ENCODE measurements around the gene DPEP2NB.
"Not testable (repeated sequence)": the region's sequence is repeated elsewhere in the genome, so short reads cannot be mapped to it uniquely, and the experiment has no call there.

Gene DPEP2NB

GRCh38 chr16:68013440-68013839, 2.3 kb downstream of the DPEP2NB start:
- DNase-seq (ENCODE audit: low read depth in 2 of 2) = no peak

GRCh38 chr16:68009872-68010271, 5.8 kb downstream of the DPEP2NB start:
- not testable (repeated sequence) for DNase-seq (ENCODE audit: low read depth in 2 of 2)

- no peak for DNase-seq (ENCODE audit: low read depth in 2 of 2)
Observed at GRCh38 chr16:68009157-68009735, 6.5 kb downstream of the DPEP2NB start.

GRCh38 chr16:68005786-68006286, 9.9 kb downstream of the DPEP2NB start:
- no peak for DNase-seq (ENCODE audit: low read depth in 2 of 2)

- no peak for DNase-seq (ENCODE audit: low read depth in 2 of 2)
Observed at GRCh38 chr16:68005211-68005610, 10.5 kb downstream of the DPEP2NB start.

- no peak for DNase-seq (ENCODE audit: low read depth in 2 of 2)
Observed at GRCh38 chr16:68003031-68003430, 12.7 kb downstream of the DPEP2NB start.

GRCh38 chr16:68000450-68000849, 15.3 kb downstream of the DPEP2NB start:
- no peak for DNase-seq (ENCODE audit: low read depth in 2 of 2)

GRCh38 chr16:67999985-68000384, 15.7 kb downstream of the DPEP2NB start:
- DNase-seq (ENCODE audit: low read depth in 2 of 2) = no peak

GRCh38 chr16:67998779-67999688, 16.7 kb downstream of the DPEP2NB start, which contains the start of gene DPEP2:
TSS of gene DPEP2 (minus strand) at chr16:67999484. CDS start at chr16:67993212, 6,272 bp downstream.
- not testable (repeated sequence) for DNase-seq (ENCODE audit: low read depth in 2 of 2)

GRCh38 chr16:67998231-67998778, 17.4 kb downstream of the DPEP2NB start:
- DNase-seq (ENCODE audit: low read depth in 2 of 2) = not testable (repeated sequence)

- DNase-seq (ENCODE audit: low read depth in 2 of 2) = no peak
Observed at GRCh38 chr16:67996666-67997065, 19.0 kb downstream of the DPEP2NB start.

GRCh38 chr16:67995423-67995822, 20.3 kb downstream of the DPEP2NB start:
- DNase-seq (ENCODE audit: low read depth in 2 of 2) = no peak

- not testable (repeated sequence) for DNase-seq (ENCODE audit: low read depth in 2 of 2)
Observed at GRCh38 chr16:67994040-67994408, 21.7 kb downstream of the DPEP2NB start.

- peak; percentile 60 to 66 for DNase-seq (ENCODE audit: low read depth in 2 of 2)
Observed at GRCh38 chr16:67993207-67994039, 22.3 kb downstream of the DPEP2NB start.

- no peak for DNase-seq (ENCODE audit: low read depth in 2 of 2)
Observed at GRCh38 chr16:67992661-67993206, 23.0 kb downstream of the DPEP2NB start.

GRCh38 chr16:67990018-67990386, 25.7 kb downstream of the DPEP2NB start:
- no peak for DNase-seq (ENCODE audit: low read depth in 2 of 2)

GRCh38 chr16:67989322-67990017, 26.2 kb downstream of the DPEP2NB start:
- no peak for DNase-seq (ENCODE audit: low read depth in 2 of 2)

- DNase-seq (ENCODE audit: low read depth in 2 of 2) = no peak
Observed at GRCh38 chr16:67988675-67989074, 27.0 kb downstream of the DPEP2NB start.

- no peak for DNase-seq (ENCODE audit: low read depth in 2 of 2)
Observed at GRCh38 chr16:67987460-67988160, 28.1 kb downstream of the DPEP2NB start.

- DNase-seq (ENCODE audit: low read depth in 2 of 2) = no peak
Observed at GRCh38 chr16:67986949-67987348, 28.8 kb downstream of the DPEP2NB start.
